GM12892 (cell line): Measurements from ENCODE around the gene SORCS2.

Experiments
- POLR2A ChIP-seq: IDR thresholded peaks from 2 replicates; pipeline ENCODE4 v1.6.1; 2011; ENCODE audit warnings: low read depth, low read length, control low read depth
- POLR2AphosphoS5 ChIP-seq: IDR thresholded peaks from 2 replicates; pipeline ENCODE4 v1.6.1; 2011; ENCODE audit warnings: low read depth, low read length, control low read depth
- TAF1 ChIP-seq: IDR thresholded peaks from 2 replicates; pipeline ENCODE4 v1.6.1; 2011; ENCODE audit warnings: low read depth, mild to moderate bottlenecking, control low read depth, low read length, borderline replicate concordance

DNA sequence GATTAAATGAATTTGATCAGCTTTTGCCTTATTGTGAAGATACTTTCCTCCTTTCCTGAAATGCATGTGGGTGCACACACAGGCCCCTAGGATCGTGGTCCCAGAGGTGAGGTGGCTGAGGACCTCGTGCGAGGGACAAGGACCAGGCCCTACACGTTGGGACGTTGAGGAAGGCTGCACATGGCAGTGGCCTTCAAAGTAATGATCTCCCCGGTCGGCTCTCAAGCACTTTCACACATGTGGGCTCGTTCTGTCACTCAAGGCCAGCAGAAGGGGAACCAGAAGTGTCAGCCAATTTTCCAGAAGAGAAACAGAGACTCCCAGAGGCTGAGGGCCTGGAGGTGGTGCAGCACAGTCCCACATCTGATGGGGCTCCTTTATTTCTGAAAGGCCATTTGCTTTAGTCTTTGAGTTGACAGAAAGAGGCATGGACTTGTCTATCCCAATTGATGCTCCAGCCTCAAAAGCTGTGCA, 550.5 kb downstream of the SORCS2 start:
- TF ChIP-seq POLR2AphosphoS5 (no peak), TAF1 (no peak), POLR2A (no peak)
